Uterus (tissue), 2 donors: ENCODE data around the gene ZNF48.

Experiments
- CTCF ChIP-seq, 4 experiments: fragments of 200-600 bp in 2 of 4; fragments of 450-650 bp in 2 of 4; sonication (generic) in 2 of 4; IDR thresholded peaks; one replicate each; pipeline ENCODE4 v1.5.1; 2016 to 2019; ENCODE audit warnings: antibody characterized with exemption in 4 of 4, mild to moderate bottlenecking in 2 of 4, moderate library complexity in 1 of 4
- POLR2A ChIP-seq, 2 donors: fragments of 450-650 bp; IDR thresholded peaks; one replicate each; pipeline ENCODE4 v1.6.1; 2016; ENCODE audit warnings: antibody characterized with exemption in 2 of 2, mild to moderate bottlenecking in 1 of 2, moderate library complexity in 1 of 2

- TF ChIP-seq CTCF (IDR thresholded peaks at IDR 0.05): no peak
- TF ChIP-seq POLR2A (IDR thresholded peaks at IDR 0.05): no peak
Observed at GRCh38 chr16:30416624-30417528, 21.7 kb downstream of the ZNF48 start.
